ENCODE measurements around the gene RAB7A.

Gene RAB7A

GRCh38 chr3:128726023-128727016 is at the start of gene RAB7A:
Gene RAB7A, plus strand, starts transcription at chr3:128726183. Its CDS starts 69,185 bp downstream, at chr3:128795368.
- DNase-seq (ENCODE audit: low spot score): peak; percentile 98

GRCh38 chr3:128679338-128679737 is 46.6 kb upstream of the RAB7A start:
- DNase-seq (ENCODE audit: low spot score): no peak

GRCh38 chr3:128680603-128681368 is 45.2 kb upstream of the RAB7A start:
- DNase-seq (ENCODE audit: low spot score): peak; percentile 97

- DNase-seq (ENCODE audit: low spot score): no peak
These were observed 44.6 kb upstream of the RAB7A start for GRCh38 chr3:128681369-128681829.

- DNase-seq (ENCODE audit: low spot score): no peak
These were observed 42.0 kb upstream of the RAB7A start for GRCh38 chr3:128683957-128684356.

GRCh38 chr3:128684986-128685726 is 40.8 kb upstream of the RAB7A start:
- no peak for DNase-seq (ENCODE audit: low spot score)

GRCh38 chr3:128686465-128686864 is 39.5 kb upstream of the RAB7A start:
- no peak for DNase-seq (ENCODE audit: low spot score)

GRCh38 chr3:128689060-128689459 is 36.9 kb upstream of the RAB7A start:
- no peak for DNase-seq (ENCODE audit: low spot score)

- no peak for DNase-seq (ENCODE audit: low spot score)
These were observed 32.3 kb upstream of the RAB7A start for GRCh38 chr3:128693696-128694095.

- no peak for DNase-seq (ENCODE audit: low spot score)
These were observed 28.6 kb upstream of the RAB7A start for GRCh38 chr3:128697341-128697740.

GRCh38 chr3:128698211-128699047 is 27.6 kb upstream of the RAB7A start:
- DNase-seq (ENCODE audit: low spot score): no peak

GRCh38 chr3:128701342-128702212 is 24.4 kb upstream of the RAB7A start:
- no peak for DNase-seq (ENCODE audit: low spot score)

- DNase-seq (ENCODE audit: low spot score): no peak
These were observed 23.6 kb upstream of the RAB7A start for GRCh38 chr3:128702391-128702790.

GRCh38 chr3:128703561-128703960 is 22.4 kb upstream of the RAB7A start:
- DNase-seq (ENCODE audit: low spot score): no peak

- DNase-seq (ENCODE audit: low spot score): no peak
These were observed 19.8 kb upstream of the RAB7A start for GRCh38 chr3:128706086-128706615.

- DNase-seq (ENCODE audit: low spot score): no peak
These were observed 18.0 kb upstream of the RAB7A start for GRCh38 chr3:128707928-128708494.

GRCh38 chr3:128709038-128709437 is 16.9 kb upstream of the RAB7A start:
- no peak for DNase-seq (ENCODE audit: low spot score)

GRCh38 chr3:128709506-128710210 is 16.3 kb upstream of the RAB7A start:
- no peak for DNase-seq (ENCODE audit: low spot score)

All from hematopoietic multipotent progenitor cell treated with erythropoietin and hydrocortisone succinate and interleukin-3 and kit ligand, for 17 days (in vitro differentiated cells).